Thoracic aorta (tissue), 2 donors: ENCODE results near the gene TMEM269. TPM values are rescaled to one million over a fixed set of nuclear protein-coding genes. Genes with fewer than 3 reads are reported as not detected.

Experiments used
- ATAC-seq: fragments of 150-250 bp; one replicate; pipeline ENCODE4 v1.8.0; 2017; ENCODE audit warnings: low read depth; ENCODE audit not compliant: insufficient number of reproducible peaks, low FRiP score
- DNase-seq: peaks from one replicate; pipeline ENCODE4 v3.0.0-alpha.2; 2020; ENCODE audit warnings: low spot score
- H3K27ac ChIP-seq, 2 donors: fragments of 200-600 bp; sonication (generic); 1 replicate in 1 of 2; 2 replicates in 1 of 2; pipeline ENCODE4 v1.5.1; 2016; ENCODE audit warnings: mild to moderate bottlenecking in 2 of 2, moderate library complexity in 2 of 2
- H3K27me3 ChIP-seq: fragments of 200-600 bp; sonication (generic); replicated peaks from 2 replicates; pipeline ENCODE4 v1.6.0; 2016; ENCODE audit warnings: mild to moderate bottlenecking; ENCODE audit not compliant: insufficient read depth
- H3K36me3 ChIP-seq: fragments of 200-600 bp; sonication (generic); one replicate; pipeline ENCODE4 v1.5.1; 2016
- H3K4me1 ChIP-seq, 2 donors: fragments of 200-600 bp; sonication (generic); 1 replicate in 1 of 2; 2 replicates in 1 of 2; pipeline versions ENCODE4 v1.5.1 to v1.6.0; 2016; ENCODE audit warnings: low read depth in 2 of 2, mild to moderate bottlenecking in 1 of 2; ENCODE audit not compliant: control insufficient read depth in 1 of 2
- H3K4me3 ChIP-seq: fragments of 200-600 bp; sonication (generic); 2 replicates; pipeline ENCODE4 v1.5.1; 2016; ENCODE audit warnings: mild to moderate bottlenecking
- H3K9me3 ChIP-seq: fragments of 200-600 bp; sonication (generic); 2 replicates; pipeline ENCODE4 v1.5.1; 2016
- CTCF ChIP-seq: fragments of 200-600 bp; sonication (generic); IDR thresholded peaks from one replicate; pipeline ENCODE4 v1.5.1; 2019; ENCODE audit warnings: antibody characterized with exemption
- total RNA-seq, 2 donors: library from RNA; depleted of rRNA; stranded (reverse); fragments of >200 nt; gene quantifications; one replicate each; pipeline versions ENCODE4 v1.1.0 to v1.2.3, GENCODE V29; 2016

The TMEM269 gene
- total RNA-seq, 2 donors from 2014 or later, result 0.27 to 0.35 TPM

DNA sequence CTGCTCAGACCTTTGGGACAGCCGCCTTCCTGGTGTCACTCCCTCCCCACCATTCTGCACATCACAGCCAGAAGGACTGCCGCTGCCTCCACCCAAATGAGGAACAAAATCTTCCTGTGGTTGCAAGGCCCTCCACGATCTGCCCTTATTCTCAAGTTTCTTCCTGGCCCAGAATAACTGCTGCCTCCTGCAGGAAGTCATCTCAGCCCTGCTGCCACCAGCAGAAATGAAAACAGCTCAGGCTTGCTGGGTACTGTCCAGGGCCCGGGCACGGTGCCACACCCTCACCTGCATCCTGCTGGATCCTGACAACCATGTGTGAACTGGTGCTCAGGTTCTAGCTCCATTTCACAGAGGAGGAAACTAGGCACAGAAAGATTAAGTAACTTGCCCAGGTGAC, 47.5 kb upstream of the TMEM269 start:
- ATAC-seq (no peak), DNase-seq (no peak)
- Histone ChIP-seq H3K27me3 (no peaks in the 10 kb centered on the region), H3K27ac (no peak overlapping the region), H3K4me3 (no peak overlapping the region), H3K9me3 (no peaks in the 10 kb centered on the region), H3K36me3 (no peaks in the 10 kb centered on the region), H3K4me1 (no peaks in the 10 kb centered on the region)
- no peak for TF ChIP-seq CTCF

DNA sequence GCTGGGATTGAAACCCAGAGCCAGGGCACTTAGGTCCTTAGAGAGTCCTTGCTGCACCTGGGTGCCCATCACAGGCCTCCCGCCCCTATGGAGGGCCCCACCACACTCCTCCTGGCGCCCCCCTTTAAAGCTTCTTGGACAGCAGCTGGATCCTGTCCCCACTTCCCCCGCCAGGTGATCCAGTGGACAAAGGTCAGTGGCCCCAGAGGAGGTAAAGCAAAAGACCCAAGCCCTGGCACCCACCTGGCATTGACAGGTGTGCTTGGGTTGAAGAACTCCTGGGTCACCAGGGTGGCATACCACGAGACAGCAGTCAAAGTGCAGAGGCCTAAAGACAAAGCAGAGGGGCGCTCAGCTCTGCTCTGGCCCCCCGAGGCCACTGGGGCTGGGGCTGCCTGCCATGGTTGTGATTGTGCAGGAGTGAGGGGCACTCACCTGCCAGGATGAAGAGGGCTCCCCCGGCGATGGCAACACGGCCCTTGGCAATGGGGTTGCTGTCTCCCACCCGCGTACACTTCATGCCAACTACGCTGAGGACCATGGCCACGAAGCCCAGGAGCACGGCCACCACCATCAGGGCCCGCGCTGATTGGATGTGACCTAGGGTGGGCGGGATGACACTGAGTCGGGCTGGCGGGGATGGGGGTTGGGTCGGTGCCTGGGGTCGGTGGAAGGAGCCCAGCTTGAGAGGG, 46.7 kb upstream of the TMEM269 start:
- DNase-seq (no peak), ATAC-seq (no peak)
- no peaks in the 10 kb centered on the region for H3K9me3 ChIP-seq
- H3K4me1 ChIP-seq, result no peaks in the 10 kb centered on the region
- no peak overlapping the region for H3K27ac ChIP-seq
- no peak overlapping the region for H3K4me3 ChIP-seq
- no peak for TF ChIP-seq CTCF
- H3K36me3 ChIP-seq, result no peaks in the 10 kb centered on the region
- H3K27me3 ChIP-seq, result no peaks in the 10 kb centered on the region

DNA sequence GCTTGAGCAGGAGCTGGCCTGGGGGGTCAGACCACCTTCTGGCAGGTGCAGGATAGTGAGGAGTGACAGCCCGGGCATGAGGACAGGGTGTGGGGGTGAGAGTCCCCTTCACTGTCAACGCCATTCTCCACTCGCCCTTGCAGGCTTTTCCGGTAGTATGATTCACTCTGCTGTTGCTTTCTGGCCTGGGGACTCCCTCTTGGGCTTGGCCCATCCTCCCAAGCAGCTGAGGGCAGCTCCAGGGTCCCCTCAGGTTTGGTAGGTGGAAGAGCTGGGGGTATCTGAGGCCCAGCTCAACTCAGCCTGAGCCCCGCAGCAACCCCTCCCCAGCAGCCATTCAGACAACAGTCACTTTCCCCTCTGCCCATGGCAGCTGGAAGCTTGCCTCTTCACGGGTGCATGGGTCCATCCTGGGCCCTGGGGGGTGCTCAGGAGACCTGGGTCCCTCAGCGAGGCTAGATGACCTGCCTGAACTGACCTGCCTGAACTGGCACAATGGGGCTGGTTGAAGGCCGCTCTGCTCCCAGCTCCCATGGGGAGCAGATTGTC, 46.0 kb upstream of the TMEM269 start:
- TF ChIP-seq CTCF, result no peak
- DNase-seq (no peak), ATAC-seq (no peak)
- Histone ChIP-seq H3K27ac (no peak overlapping the region), H3K9me3 (no peaks in the 10 kb centered on the region), H3K36me3 (no peaks in the 10 kb centered on the region), H3K4me1 (no peaks in the 10 kb centered on the region), H3K4me3 (no peak overlapping the region), H3K27me3 (no peaks in the 10 kb centered on the region)

- no peak for ATAC-seq
- no peak within 1 kb of the TSS for H3K27ac ChIP-seq
- no peaks in the 10 kb centered on the region for H3K27me3 ChIP-seq
- H3K4me3 ChIP-seq, result no peak within 1 kb of the TSS
- H3K4me1 ChIP-seq, result no peaks in the 10 kb centered on the region
- no peaks in the 10 kb centered on the region for H3K36me3 ChIP-seq
- TF ChIP-seq CTCF, result no peak
- DNase-seq, result no peak
- H3K9me3 ChIP-seq, result no peaks in the 10 kb centered on the region
These were observed 44.8 kb upstream of the TMEM269 start, which contains the start of gene CLDN19 for GRCh38 chr1:42739753-42740700. Gene CLDN19, minus strand, starts transcription at chr1:42740236. Its CDS starts 173 bp downstream, at chr1:42740063.
